ELR (cell line): Measurements from ENCODE around the gene WT1.
A peak's percentile ranks its signal among the peaks of the same experiment; 100 is the strongest.

Experiments used
- DNase-seq: peaks from one replicate; pipeline ENCODE4 v3.0.0-alpha.2; 2015; ENCODE audit warnings: low read depth

WT1 gene

DNA sequence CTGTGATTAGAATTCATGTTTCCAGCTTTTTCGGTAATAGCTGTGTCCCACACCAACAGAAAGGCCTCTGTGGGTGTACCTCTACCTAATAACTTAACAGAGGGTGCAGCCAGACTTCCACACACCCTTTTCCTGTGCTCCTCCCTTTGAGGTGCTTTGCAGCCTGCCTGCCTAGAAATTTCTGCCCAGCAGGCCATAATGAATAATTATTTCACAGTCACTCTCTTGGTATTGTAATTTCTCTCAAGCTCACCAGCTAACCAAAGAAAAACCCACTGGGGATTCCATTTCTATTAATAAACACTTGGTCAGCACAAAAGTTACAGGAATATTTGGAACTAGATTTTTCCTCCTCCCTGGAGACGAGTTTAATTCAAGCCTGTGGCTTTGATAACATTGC is 13.3 kb downstream of the WT1 start:
- DNase-seq = no peak

DNA sequence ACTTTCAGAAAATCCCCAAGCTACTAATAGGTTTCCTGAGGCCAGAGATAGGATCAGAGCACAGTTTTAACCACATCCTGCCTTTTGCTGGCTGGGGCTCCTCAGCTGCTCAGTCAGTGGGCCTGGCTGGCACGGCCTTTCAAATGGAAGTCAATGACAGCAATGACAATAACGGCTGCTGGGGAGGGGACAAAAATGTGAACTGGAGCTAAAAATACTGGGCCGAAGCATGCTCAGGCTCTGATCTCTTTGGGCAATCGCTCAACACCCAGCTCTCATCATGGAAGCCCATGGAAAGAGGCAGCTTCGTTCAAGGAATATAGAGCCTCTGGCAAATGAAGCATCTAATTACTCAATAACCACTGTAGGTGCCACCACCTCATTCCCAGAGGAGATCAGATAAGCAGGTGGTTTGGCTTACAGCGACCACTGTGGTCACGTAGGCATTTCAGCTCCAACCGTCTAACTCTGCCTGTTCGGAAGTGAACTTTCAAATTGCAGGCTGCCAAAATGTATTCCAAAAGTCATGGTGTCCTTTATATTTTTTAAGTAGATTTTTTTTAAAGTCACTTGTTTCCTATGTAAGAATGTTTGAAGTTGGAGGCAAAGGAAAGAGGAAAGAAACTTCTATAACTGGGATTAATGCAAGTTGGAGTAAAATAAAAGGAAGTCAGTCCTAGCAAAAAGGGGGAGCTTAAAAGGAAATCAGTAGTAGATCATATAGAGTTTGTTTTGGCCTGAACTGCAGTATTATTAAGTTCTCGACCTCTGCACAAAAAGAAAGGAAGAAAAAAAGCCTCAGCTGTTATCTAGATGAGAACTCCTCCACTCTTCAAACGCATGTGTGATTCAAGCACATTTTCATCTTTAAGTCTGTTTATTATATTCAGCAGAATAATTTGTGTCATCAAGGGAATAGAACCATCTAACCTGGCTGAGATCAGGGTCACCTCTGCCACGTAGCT is 14.1 kb downstream of the WT1 start:
- DNase-seq = peak; percentile 53

- no peak for DNase-seq
Measured at GRCh38 chr11:32420139-32420538, 15.2 kb downstream of the WT1 start.

GRCh38 chr11:32418836-32419235 is 16.5 kb downstream of the WT1 start:
- DNase-seq = peak; percentile 45

GRCh38 chr11:32417806-32418205 is 17.5 kb downstream of the WT1 start:
- no peak for DNase-seq

GRCh38 chr11:32416301-32416700 is 19.0 kb downstream of the WT1 start:
- DNase-seq = no peak

- no peak for DNase-seq
Measured at GRCh38 chr11:32414925-32415324, 20.4 kb downstream of the WT1 start.

- no peak for DNase-seq
Measured at GRCh38 chr11:32411942-32412615, 23.3 kb downstream of the WT1 start.

- no peak for DNase-seq
Measured at GRCh38 chr11:32405592-32405991, 29.7 kb downstream of the WT1 start.

- DNase-seq = no peak
Measured at GRCh38 chr11:32402836-32403235, 32.5 kb downstream of the WT1 start.

DNA sequence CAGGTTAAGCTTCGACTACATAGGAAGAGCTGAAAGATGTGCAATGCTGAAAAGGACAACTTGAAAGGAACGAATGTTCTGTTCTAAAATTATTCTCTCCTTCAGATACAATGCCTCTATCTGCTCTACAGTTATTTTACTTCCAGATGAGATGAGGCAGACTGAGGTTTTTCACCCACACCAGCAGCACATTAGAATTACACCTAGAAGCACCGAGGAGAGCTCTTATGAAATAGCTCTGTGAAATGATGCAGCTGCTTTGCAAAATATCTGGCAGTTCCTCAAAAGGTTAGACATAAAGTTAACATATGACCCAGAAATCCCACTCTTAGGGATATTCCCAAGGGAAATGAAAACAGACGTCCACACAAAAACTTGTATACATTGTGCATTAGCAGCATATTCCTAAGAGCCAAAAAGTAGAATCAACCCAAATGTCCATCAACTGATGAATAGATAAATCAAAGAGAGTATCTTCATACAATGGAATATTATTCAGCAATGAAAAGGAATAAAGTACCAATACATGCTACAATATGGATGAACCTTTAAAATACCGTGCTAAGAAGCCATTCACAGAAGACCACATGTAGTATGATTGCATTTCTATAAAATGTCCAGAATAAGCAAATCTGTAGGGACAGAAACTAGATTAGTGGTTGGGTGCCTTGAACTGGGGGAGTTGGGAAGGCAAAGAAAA is 34.5 kb downstream of the WT1 start:
- no peak for DNase-seq

- peak; percentile 38 for DNase-seq
Measured at GRCh38 chr11:32400196-32400595, 35.1 kb downstream of the WT1 start.

GRCh38 chr11:32396991-32397390 is 38.3 kb downstream of the WT1 start:
- DNase-seq = peak; percentile 51

GRCh38 chr11:32396331-32396730 is 39.0 kb downstream of the WT1 start:
- no peak for DNase-seq

- no peak for DNase-seq
Measured at GRCh38 chr11:32395127-32395526, 40.2 kb downstream of the WT1 start.

DNA sequence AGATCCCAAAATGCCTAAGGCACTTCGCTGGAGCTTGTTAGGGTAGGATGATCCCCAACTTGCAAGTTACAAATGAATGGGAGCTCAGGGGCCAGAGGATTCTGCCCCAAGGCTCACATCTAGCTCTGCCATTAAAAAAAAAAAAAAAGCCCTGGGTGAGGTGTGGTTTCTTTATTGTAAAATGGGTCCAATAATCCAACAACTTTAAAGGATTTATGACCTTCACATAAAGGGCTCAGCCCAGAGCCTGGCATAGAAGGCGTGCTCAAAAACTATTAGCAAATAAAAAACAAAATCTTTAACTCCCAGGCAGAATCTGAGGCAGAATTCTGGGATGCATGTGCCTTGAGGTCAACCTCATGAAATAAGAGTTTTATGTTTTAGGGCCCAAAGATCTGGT is 42.5 kb downstream of the WT1 start:
- DNase-seq = no peak

DNA sequence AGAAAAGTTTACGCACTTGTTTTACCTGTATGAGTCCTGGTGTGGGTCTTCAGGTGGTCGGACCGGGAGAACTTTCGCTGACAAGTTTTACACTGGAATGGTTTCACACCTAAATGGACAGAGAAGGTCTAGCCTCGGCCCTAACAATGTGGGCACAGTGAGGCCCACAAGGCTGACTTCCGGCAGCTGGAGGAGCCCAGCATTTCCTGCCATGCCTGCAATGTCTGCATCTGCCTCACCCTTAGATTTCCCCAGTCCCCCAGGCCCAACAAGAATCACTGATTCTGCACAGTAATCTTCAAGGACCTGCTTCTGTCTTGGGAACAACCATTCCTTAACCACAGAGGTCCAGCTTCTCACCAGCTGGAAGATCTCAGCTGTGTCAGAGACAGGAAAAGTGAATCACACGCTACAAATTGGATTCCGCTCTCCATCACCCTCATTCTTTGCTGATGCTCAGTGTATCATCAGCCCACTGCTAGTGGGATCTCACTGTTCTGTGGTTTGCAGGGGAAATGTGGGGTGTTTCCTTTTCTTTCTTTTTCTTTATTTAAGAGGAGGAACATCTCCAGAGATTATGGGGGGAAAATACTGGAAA is 43.3 kb downstream of the WT1 start:
- peak; percentile 78 for DNase-seq

- no peak for DNase-seq
Measured at GRCh38 chr11:32391479-32391878, 43.9 kb downstream of the WT1 start.

GRCh38 chr11:32390712-32391111 is 44.6 kb downstream of the WT1 start:
- DNase-seq = no peak

- no peak for DNase-seq
Measured at GRCh38 chr11:32388871-32389770, 46.2 kb downstream of the WT1 start.

GRCh38 chr11:32388365-32388764 is 47.0 kb downstream of the WT1 start:
- no peak for DNase-seq
